ACC112 (cell line): ENCODE results near the gene KRTCAP2.
"Not testable (repeated sequence)": the region's sequence is repeated elsewhere in the genome, so short reads cannot be mapped to it uniquely, and the experiment has no call there.

Experiments used
- H2AFZ ChIP-seq: fragments of 200-600 bp; sonication (generic); one replicate; pipeline ENCODE4 v1.6.0; 2017; ENCODE audit warnings: antibody characterized with exemption, low read length; ENCODE audit not compliant: unreplicated experiment
- H3K27ac ChIP-seq: fragments of 200-600 bp; sonication (generic); 2 replicates; pipeline ENCODE4 v1.5.1; 2014; ENCODE audit warnings: low read depth, mild to moderate bottlenecking, antibody characterized with exemption, low read length, moderate library complexity
- H3K27me3 ChIP-seq: fragments of 200-600 bp; sonication (generic); 2 replicates; pipeline ENCODE4 v1.6.1; 2014; ENCODE audit warnings: mild to moderate bottlenecking, antibody characterized with exemption, low read length, moderate library complexity, mixed read lengths; ENCODE audit not compliant: insufficient read depth
- H3K36me3 ChIP-seq: fragments of 200-600 bp; sonication (generic); 2 replicates; pipeline ENCODE4 v1.6.1; 2016; ENCODE audit warnings: mild to moderate bottlenecking, antibody characterized with exemption, low read length, moderate library complexity, mixed read lengths; ENCODE audit not compliant: insufficient read depth
- H3K4me1 ChIP-seq: fragments of 200-600 bp; sonication (generic); one replicate; pipeline ENCODE4 v1.6.1; 2016; ENCODE audit warnings: low read length, mixed read lengths; ENCODE audit not compliant: insufficient read depth, unreplicated experiment, control insufficient read depth
- H3K4me3 ChIP-seq: fragments of 200-600 bp; sonication (generic); 2 replicates; pipeline ENCODE4 v1.5.1; 2014; ENCODE audit warnings: mild to moderate bottlenecking, low read depth, low read length
- H3K79me2 ChIP-seq: fragments of 200-600 bp; sonication (generic); one replicate; pipeline ENCODE4 v1.6.0; 2016; ENCODE audit warnings: low read length; ENCODE audit not compliant: control insufficient read depth, unreplicated experiment, insufficient read depth

KRTCAP2 gene

GRCh38 chr1:155173478-155174323 lies 597 bp upstream of the KRTCAP2 start, which contains the start of gene TRIM46:
Gene TRIM46 (plus strand): TSS chr1:155173849. CDS start chr1:155173967, 118 bp downstream.
- no peaks in the 10 kb centered on the region for H3K27me3 ChIP-seq
- peak within 1 kb of the TSS; percentile 83 for H3K4me3 ChIP-seq
- no peaks in the 10 kb centered on the region for H3K36me3 ChIP-seq
- H3K27ac ChIP-seq: peak within 1 kb of the TSS; percentile 71
- peaks cover 23% of the 10 kb centered on the region for H3K79me2 ChIP-seq
- H2AFZ ChIP-seq: peak within 1 kb of the TSS; percentile 89
- H3K4me1 ChIP-seq: peaks cover 6% of the 10 kb centered on the region

GRCh38 chr1:155171836-155172731 lies 1.0 kb downstream of the KRTCAP2 start:
- Histone ChIP-seq H3K27ac (peak overlapping the region; percentile 71), H3K36me3 (no peaks in the 10 kb centered on the region), H2AFZ (peak overlapping the region; percentile 36), H3K4me1 (peaks cover 6% of the 10 kb centered on the region), H3K79me2 (peaks cover 23% of the 10 kb centered on the region), H3K27me3 (no peaks in the 10 kb centered on the region), H3K4me3 (peak overlapping the region; percentile 83)

GRCh38 chr1:155170806-155171205 lies 2.3 kb downstream of the KRTCAP2 start:
- Histone ChIP-seq H3K79me2 (peaks cover 23% of the 10 kb centered on the region), H2AFZ (no peak overlapping the region), H3K4me1 (peaks cover 6% of the 10 kb centered on the region), H3K4me3 (no peak overlapping the region), H3K27ac (no peak overlapping the region), H3K36me3 (no peaks in the 10 kb centered on the region), H3K27me3 (no peaks in the 10 kb centered on the region)

GRCh38 chr1:155170101-155170785 lies 2.9 kb downstream of the KRTCAP2 start:
- Histone ChIP-seq H3K27me3 (no peaks in the 10 kb centered on the region), H3K79me2 (peaks cover 23% of the 10 kb centered on the region), H3K4me1 (peaks cover 6% of the 10 kb centered on the region), H2AFZ (no peak overlapping the region), H3K4me3 (no peak overlapping the region), H3K36me3 (no peaks in the 10 kb centered on the region), H3K27ac (no peak overlapping the region)

GRCh38 chr1:155169541-155169940 lies 3.6 kb downstream of the KRTCAP2 start:
- Histone ChIP-seq H3K36me3 (no peaks in the 10 kb centered on the region), H3K4me1 (peaks cover 6% of the 10 kb centered on the region), H3K4me3 (no peak overlapping the region), H3K79me2 (peaks cover 23% of the 10 kb centered on the region), H3K27ac (no peak overlapping the region), H3K27me3 (no peaks in the 10 kb centered on the region), H2AFZ (no peak overlapping the region)

GRCh38 chr1:155168456-155169210 lies 4.5 kb downstream of the KRTCAP2 start:
- H3K36me3 ChIP-seq: no peaks in the 10 kb centered on the region
- no peak overlapping the region for H2AFZ ChIP-seq
- H3K4me1 ChIP-seq: peaks cover 6% of the 10 kb centered on the region
- no peak overlapping the region for H3K27ac ChIP-seq
- no peak overlapping the region for H3K4me3 ChIP-seq
- peaks cover 16% of the 10 kb centered on the region for H3K79me2 ChIP-seq
- H3K27me3 ChIP-seq: no peaks in the 10 kb centered on the region

GRCh38 chr1:155168105-155168445 lies 5.0 kb downstream of the KRTCAP2 start:
- not testable (repeated sequence) for H3K4me1 ChIP-seq, H3K27ac ChIP-seq, H3K27me3 ChIP-seq, H2AFZ ChIP-seq, H3K4me3 ChIP-seq, H3K36me3 ChIP-seq
- H3K79me2 ChIP-seq: peaks cover 16% of the 10 kb centered on the region

- peak overlapping the region; percentile 6 for H2AFZ ChIP-seq
- H3K27me3 ChIP-seq: no peaks in the 10 kb centered on the region
- H3K27ac ChIP-seq: no peak overlapping the region
- no peaks in the 10 kb centered on the region for H3K36me3 ChIP-seq
- peaks cover 13% of the 10 kb centered on the region for H3K79me2 ChIP-seq
- peaks cover 6% of the 10 kb centered on the region for H3K4me1 ChIP-seq
- no peak overlapping the region for H3K4me3 ChIP-seq
These were observed 5.7 kb downstream of the KRTCAP2 start for GRCh38 chr1:155167166-155168104.

- Histone ChIP-seq H3K27me3 (no peaks in the 10 kb centered on the region), H3K36me3 (no peaks in the 10 kb centered on the region), H3K27ac (no peak overlapping the region), H3K4me1 (no peaks in the 10 kb centered on the region), H2AFZ (no peak overlapping the region), H3K4me3 (no peak overlapping the region), H3K79me2 (peaks cover 5% of the 10 kb centered on the region)
These were observed 6.5 kb downstream of the KRTCAP2 start for GRCh38 chr1:155166471-155167165.
